GM21825 (cell line): Measurements from ENCODE around the gene SLC22A17.

Experiments used
- ATAC-seq: cut with Tn5 transposase; IDR thresholded peaks from one replicate; pipeline ENCODE4 v1.9.1; 2021; ENCODE audit warnings: mild to moderate bottlenecking, moderate library complexity; ENCODE audit not compliant: unreplicated experiment

The SLC22A17 gene

DNA sequence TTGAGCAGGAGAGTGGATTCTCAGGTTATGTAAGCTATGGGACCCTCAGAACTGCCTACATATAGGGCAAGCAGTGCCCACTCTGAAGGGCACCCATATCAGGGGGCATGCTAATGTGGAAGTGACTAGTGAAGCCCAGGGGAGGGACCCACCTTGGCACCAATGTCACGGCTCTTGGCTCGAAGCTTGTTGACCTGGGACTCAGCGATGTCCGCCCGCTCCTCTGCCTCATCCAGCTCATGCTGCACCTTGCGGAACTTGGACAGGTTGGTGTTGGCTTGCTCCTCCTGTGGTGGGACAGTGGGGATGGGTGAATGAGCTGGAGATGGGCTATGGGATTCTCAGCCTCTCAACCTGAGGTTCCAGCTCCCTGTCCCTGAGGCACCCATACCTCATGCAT is 29.6 kb upstream of the SLC22A17 start:
- no peak for ATAC-seq

- ATAC-seq: no peak
These were observed 29.2 kb upstream of the SLC22A17 start for GRCh38 chr14:23381871-23382270.

GRCh38 chr14:23380976-23381375 is 28.3 kb upstream of the SLC22A17 start:
- ATAC-seq: no peak

- no peak for ATAC-seq
These were observed 27.7 kb upstream of the SLC22A17 start for GRCh38 chr14:23380197-23380914.

GRCh38 chr14:23379366-23380196 is 26.9 kb upstream of the SLC22A17 start:
- ATAC-seq: no peak

DNA sequence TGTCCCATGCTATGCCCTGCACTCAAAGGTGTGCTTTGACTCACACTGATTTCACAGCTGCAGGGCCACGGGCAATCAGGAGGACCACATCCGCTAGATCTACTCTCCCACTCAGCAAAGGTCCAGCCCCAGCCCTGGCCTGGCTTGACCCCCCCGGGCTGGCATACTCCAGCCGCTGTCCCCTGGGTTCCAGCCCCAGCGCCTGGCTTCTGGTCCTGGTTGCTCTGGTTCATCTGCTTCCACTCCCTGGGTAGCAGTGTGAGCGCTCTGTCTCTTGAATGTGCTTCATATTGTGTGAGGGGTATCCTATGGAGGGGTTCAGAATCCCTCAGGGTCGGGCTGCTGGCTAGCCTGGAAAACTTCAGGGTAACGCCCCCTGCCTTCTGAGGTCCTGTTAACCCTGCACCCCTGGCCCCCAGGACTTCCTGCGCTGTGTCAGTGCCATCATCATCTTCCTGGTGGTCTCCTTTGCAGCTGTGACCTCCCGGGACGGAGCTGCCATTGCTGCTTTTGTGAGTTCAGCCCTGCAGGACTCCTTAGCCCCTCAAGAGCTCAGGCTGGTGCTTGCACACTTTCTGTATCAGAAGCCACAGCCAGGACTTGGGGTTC is 26.0 kb upstream of the SLC22A17 start:
- no peak for ATAC-seq

DNA sequence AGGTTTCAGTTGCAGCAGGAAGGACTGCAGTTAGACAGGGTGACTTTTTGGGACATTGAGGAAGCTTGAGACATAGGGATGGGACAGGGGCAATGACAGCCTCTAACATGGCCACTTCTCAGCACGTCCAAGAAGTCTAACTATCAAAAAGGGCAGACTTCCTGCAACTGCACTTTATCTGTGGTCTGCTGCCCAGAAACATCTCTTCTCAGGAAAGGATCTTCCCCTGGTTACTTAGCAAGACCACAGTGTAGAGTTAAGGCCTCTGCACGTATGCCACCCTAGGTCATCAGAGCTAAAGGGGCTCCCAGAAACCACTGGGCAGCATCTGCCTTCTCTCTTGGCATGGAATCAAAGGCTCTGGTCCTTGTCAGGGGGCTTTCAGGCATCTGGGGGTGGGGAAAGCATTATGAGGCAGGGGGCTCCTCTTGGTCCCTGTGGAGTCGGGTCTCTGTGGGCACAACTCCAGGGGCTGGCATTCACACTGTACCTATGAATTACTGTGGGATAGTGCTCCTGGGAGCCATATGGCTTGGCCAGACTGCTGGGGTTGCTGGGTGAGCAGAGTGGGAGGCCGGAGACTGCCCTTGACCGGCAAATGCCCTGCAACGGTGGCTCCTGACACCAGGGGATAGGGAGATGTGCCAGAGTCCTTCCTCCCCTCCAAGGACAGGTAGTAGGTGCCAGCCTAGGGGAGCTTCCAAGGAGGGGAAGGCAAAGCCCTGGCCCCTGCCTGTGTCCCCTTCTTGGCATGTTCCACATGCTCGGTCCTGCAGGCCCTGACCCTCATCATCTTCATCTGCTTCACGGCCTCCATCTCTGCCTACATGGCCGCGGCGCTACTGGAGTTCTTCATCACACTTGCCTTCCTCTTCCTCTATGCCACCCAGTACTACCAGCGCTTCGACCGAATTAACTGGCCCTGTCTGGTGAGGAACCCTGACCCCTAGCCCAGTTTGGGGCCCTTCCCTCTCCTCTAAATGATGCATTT is 25.2 kb upstream of the SLC22A17 start:
- ATAC-seq: no peak

GRCh38 chr14:23377198-23377550 is 24.5 kb upstream of the SLC22A17 start:
- no peak for ATAC-seq

DNA sequence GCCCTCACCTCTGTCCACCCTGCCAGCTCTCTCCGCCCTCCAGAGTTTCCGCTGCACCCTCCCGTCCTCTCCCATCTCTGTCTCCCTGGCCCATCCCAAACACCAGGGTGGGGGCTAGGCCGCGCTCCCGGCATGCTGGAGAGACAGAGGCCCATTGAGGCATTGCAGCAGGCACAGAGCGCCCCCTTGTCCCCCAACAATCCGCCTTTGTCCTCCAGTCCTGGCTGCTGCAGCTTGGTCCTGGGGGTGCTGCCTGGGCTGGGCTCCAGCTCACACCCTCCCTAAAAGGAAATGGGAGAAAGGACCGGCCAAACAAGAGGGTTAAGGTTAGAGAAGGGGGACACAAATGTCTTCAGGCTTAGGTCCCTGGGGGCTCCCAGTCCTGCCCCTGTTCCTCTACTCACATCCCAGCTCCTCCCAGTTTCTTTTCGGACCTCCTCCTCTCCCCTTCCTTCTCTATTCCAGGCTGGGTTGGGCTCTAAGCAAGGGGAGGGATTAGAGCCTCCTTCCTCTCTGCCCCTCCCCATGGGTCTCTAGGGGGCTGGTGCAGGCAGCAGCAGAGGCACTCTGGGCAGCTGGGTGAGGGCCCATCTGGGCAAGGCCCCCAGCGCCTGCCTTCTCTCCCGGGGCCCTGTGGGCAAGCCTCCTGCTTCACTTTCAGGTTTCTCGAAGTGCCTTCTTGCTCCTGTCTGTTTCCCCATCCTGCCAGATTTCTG is 24.0 kb upstream of the SLC22A17 start, which contains the start of gene CMTM5:
TSS of gene CMTM5 (plus strand) at position 565 of the 716 bp plus-strand sequence. CDS start 206 bp downstream, outside the sequence.
- no peak for ATAC-seq

DNA sequence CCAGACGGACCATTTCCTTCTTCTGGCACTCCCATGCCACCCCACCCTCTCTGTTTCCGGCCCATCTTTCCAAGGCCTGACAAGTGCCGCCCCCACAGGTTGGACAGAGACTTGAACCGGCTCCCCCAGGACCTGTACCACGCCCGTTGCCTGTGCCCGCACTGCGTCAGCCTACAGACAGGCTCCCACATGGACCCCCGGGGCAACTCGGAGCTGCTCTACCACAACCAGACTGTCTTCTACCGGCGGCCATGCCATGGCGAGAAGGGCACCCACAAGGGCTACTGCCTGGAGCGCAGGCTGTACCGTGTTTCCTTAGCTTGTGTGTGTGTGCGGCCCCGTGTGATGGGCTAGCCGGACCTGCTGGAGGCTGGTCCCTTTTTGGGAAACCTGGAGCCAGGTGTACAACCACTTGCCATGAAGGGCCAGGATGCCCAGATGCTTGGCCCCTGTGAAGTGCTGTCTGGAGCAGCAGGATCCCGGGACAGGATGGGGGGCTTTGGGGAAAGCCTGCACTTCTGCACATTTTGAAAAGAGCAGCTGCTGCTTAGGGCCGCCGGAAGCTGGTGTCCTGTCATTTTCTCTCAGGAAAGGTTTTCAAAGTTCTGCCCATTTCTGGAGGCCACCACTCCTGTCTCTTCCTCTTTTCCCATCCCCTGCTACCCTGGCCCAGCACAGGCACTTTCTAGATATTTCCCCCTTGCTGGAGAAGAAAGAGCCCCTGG is 23.0 kb upstream of the SLC22A17 start:
- ATAC-seq: no peak

DNA sequence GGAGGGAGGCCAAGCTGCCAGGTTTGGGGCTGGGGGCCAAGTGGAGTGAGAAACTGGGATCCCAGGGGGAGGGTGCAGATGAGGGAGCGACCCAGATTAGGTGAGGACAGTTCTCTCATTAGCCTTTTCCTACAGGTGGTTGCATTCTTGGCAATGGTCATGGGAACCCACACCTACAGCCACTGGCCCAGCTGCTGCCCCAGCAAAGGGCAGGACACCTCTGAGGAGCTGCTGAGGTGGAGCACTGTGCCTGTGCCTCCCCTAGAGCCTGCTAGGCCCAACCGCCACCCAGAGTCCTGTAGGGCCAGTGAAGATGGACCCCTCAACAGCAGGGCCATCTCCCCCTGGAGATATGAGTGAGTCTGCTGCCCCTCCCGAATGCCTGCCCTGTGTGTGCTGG is 20.4 kb upstream of the SLC22A17 start:
- ATAC-seq: no peak

GRCh38 chr14:23372509-23372908 is 19.8 kb upstream of the SLC22A17 start, which contains the start of gene IL25:
TSS of gene IL25 (plus strand) at chr14:23372809.
- no peak for ATAC-seq

DNA sequence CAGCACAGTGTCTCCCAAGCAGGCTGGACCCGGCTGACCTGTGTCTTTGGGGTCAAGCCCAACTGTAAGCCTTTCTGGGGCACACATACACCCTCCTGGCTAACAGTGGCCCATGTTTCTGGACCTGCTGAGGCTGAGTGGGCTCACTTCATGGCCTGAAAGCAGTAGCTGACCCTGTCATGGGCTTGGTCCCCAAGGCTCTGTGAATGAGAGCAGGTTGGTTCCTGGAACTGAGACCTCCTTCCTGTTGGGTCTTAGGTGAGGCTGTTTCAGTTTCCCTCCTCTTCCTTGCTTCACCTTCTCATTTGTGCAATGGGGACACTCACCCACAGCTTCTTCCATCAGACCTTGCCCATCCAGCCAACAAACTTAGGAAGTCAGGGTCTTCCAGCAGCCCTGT is 19.2 kb upstream of the SLC22A17 start:
- no peak for ATAC-seq

DNA sequence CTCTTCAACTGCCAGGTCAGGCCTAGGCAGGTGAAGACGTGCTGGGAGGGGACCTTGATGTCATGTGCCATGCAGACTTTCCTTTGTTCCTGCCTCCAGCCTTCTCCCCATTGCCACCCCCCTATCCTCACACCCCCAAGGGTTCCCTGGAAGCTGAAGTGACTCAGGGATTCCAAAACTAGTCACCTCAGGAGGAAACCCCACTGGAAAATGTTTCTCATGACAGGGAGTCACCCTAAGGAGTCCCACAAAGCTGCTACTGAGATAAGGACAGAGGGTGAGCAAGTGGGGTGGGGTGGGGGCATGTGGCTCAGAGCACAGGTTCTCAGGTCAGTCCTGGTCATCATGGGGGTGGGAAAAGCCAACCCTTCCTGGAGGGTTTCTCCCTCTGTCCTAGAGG is 17.5 kb upstream of the SLC22A17 start:
- no peak for ATAC-seq

GRCh38 chr14:23366426-23366921 is 13.8 kb upstream of the SLC22A17 start:
- no peak for ATAC-seq

DNA sequence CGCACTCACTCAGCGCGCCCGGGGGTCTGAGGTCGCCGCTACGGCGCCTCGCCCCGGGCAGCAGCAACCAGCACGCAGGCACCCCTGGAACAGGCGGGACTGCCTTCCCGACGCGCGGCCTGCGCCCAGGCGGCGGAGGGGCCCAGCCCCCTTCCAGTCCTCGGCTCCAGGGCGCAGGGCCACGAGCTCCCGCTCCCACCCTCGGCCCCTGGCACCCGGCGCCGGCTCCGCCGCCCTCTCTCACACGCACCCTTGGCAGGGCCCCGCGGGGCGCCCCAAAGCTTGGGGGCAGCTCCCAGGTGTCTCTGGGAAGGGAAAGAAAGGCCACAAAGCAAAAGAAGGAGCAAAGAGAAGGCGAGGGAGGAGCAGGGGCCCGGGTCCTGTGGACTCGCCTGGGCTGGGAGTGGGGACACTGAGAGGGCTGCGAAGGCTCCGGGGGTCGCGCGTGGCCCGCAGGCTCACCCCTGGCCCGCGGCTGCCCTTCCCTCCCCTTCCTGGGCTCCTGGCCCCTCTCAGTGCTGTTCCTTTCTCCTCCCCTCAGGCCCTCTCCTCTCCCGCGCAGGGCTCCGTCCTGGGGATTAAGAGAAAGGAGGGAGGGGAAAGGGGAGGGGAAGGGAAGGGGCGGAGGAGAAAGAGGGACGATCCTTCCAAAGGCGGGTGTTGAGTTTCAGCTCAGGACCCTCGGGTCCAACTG is 13.2 kb upstream of the SLC22A17 start:
- no peak for ATAC-seq

GRCh38 chr14:23365036-23365731 is 12.5 kb upstream of the SLC22A17 start, which contains the start of gene EFS:
TSS of gene EFS (minus strand) at chr14:23365172. CDS start at chr14:23365025, 147 bp downstream.
- ATAC-seq: no peak
